ENCODE data around the gene GIPC1.
"Not testable (repeated sequence)": the region's sequence is repeated elsewhere in the genome, so short reads cannot be mapped to it uniquely, and the experiment has no call there.

Gene GIPC1

DNA sequence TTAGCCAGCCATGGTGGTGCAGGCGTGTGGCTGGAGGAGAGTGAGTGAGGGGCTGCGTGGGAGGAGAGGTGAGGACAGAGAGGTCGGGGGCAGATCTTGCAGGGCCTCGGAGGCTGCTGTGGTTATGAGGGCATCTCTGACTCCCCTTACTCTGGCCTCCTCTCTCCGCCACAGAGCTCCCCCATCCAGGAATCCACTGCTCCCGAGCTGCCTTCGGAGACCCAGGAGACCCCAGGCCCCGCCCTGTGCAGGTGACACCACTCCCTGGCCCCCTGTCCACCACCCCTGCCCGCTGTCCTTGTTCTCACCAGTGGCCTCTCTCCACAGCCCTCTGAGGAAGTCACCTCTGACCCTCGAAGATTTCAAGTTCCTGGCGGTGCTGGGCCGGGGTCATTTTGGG is 28.5 kb downstream of the GIPC1 start:
- no peaks in the 10 kb centered on the region for H3K36me3 ChIP-seq (ENCODE audit: control insufficient read depth, insufficient read depth, low read length)
- no CpG with 5 or more reads among the region's 12 CpGs for WGBS (ENCODE audit: extremely low coverage, insufficient coverage, low lambda C conversion rate)
- H3K4me1 ChIP-seq (ENCODE audit: control insufficient read depth, low read depth, low read length) = no peaks in the 10 kb centered on the region
- H3K27ac ChIP-seq (ENCODE audit: low read depth, low read length) = no peak overlapping the region
- H3K4ac ChIP-seq (ENCODE audit: low read depth, low read length) = no peak overlapping the region
- no peaks in the 10 kb centered on the region for H3K27me3 ChIP-seq (ENCODE audit: insufficient read depth, low read length, poor library complexity)
- H3K79me2 ChIP-seq (ENCODE audit: control insufficient read depth, insufficient read depth, low read length) = no peaks in the 10 kb centered on the region
- H3K23ac ChIP-seq (ENCODE audit: low read length) = no peak overlapping the region
- no peak overlapping the region for H3K4me3 ChIP-seq (ENCODE audit: low read length)
- H2BK15ac ChIP-seq (replicated peaks; ENCODE audit: low read depth) = no peak overlapping the region
- no peak overlapping the region for H3K9ac ChIP-seq (ENCODE audit: low read length)
- H2AK5ac ChIP-seq (ENCODE audit: low read length) = no peak overlapping the region
- no peak for DNase-seq
- no peak overlapping the region for H2BK5ac ChIP-seq (ENCODE audit: low read length)
- H3K4me2 ChIP-seq (ENCODE audit: low read length) = no peak overlapping the region
- H3K18ac ChIP-seq (ENCODE audit: low read length) = no peak overlapping the region
- no peaks in the 10 kb centered on the region for H3K79me1 ChIP-seq (ENCODE audit: low read length)
- H2BK120ac ChIP-seq (ENCODE audit: low read depth, low read length) = no peak overlapping the region
- no peak overlapping the region for H3K56ac ChIP-seq (ENCODE audit: low read length)
- no peak overlapping the region for H4K8ac ChIP-seq (ENCODE audit: low read depth, low read length)
- no peak overlapping the region for H4K5ac ChIP-seq (ENCODE audit: low read length)

DNA sequence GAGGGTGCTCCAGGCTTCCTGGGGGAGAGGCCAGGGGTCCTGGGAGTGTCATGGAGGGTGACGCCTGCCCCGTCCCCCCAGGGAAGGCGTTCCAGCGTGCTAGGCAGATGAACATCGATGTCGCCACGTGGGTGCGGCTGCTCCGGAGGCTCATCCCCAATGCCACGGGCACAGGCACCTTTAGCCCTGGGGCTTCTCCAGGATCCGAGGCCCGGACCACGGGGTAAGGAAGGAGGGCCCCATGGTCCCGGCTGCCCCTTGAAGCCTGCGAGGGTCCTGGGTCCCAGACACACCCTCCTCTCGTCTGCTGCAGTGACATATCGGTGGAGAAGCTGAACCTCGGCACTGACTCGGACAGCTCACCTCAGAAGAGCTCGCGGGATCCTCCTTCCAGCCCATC is 32.2 kb downstream of the GIPC1 start:
- Histone ChIP-seq H3K4me3 (ENCODE audit: low read length) (no peak overlapping the region), H2AK5ac (ENCODE audit: low read length) (no peak overlapping the region), H3K9ac (ENCODE audit: low read length) (no peak overlapping the region), H3K56ac (ENCODE audit: low read length) (no peak overlapping the region), H3K36me3 (ENCODE audit: control insufficient read depth, insufficient read depth, low read length) (no peaks in the 10 kb centered on the region), H3K23ac (ENCODE audit: low read length) (no peak overlapping the region), H3K27me3 (ENCODE audit: insufficient read depth, low read length, poor library complexity) (no peaks in the 10 kb centered on the region), H4K5ac (ENCODE audit: low read length) (no peak overlapping the region), H3K27ac (ENCODE audit: low read depth, low read length) (no peak overlapping the region), H3K79me1 (ENCODE audit: low read length) (no peaks in the 10 kb centered on the region), H2BK5ac (ENCODE audit: low read length) (no peak overlapping the region), H3K4me1 (ENCODE audit: control insufficient read depth, low read depth, low read length) (no peaks in the 10 kb centered on the region), H2BK120ac (ENCODE audit: low read depth, low read length) (no peak overlapping the region), H3K4ac (ENCODE audit: low read depth, low read length) (no peak overlapping the region), H4K8ac (ENCODE audit: low read depth, low read length) (no peak overlapping the region), H3K4me2 (ENCODE audit: low read length) (no peak overlapping the region), H2BK15ac (replicated peaks; ENCODE audit: low read depth) (no peak overlapping the region), H3K79me2 (ENCODE audit: control insufficient read depth, insufficient read depth, low read length) (no peaks in the 10 kb centered on the region), H3K18ac (ENCODE audit: low read length) (no peak overlapping the region)
- no peak for DNase-seq
- WGBS (ENCODE audit: extremely low coverage, insufficient coverage, low lambda C conversion rate) = no CpG with 5 or more reads among the region's 21 CpGs

DNA sequence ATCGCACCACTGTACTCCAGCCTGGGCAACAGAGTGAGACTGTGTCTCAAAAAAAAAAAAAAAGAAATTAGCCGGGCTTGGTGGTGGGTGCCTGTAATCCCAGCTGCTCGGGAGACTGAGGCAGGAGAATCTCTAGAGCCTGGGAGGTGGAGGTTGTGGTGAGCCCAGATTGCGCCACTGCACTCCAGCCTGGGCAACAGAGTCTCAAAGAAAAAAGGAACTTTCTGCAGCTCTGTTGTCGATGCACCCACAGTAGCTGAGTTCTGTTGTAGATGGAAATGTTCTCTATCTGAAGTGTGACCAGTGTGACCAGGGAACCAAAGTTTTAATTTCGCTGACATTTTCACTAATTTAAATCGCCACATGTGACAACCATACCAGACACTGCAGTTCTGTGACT is 33.5 kb downstream of the GIPC1 start:
- not testable (repeated sequence) for H3K56ac ChIP-seq (ENCODE audit: low read length); H3K79me1 ChIP-seq (ENCODE audit: low read length); H3K4me1 ChIP-seq (ENCODE audit: control insufficient read depth, low read depth, low read length); H3K23ac ChIP-seq (ENCODE audit: low read length); H4K8ac ChIP-seq (ENCODE audit: low read depth, low read length); H4K5ac ChIP-seq (ENCODE audit: low read length); H2BK120ac ChIP-seq (ENCODE audit: low read depth, low read length); H3K4ac ChIP-seq (ENCODE audit: low read depth, low read length); H3K27me3 ChIP-seq (ENCODE audit: insufficient read depth, low read length, poor library complexity); DNase-seq; H3K27ac ChIP-seq (ENCODE audit: low read depth, low read length); H3K36me3 ChIP-seq (ENCODE audit: control insufficient read depth, insufficient read depth, low read length); H2BK15ac ChIP-seq (replicated peaks; ENCODE audit: low read depth); H3K9ac ChIP-seq (ENCODE audit: low read length); H3K18ac ChIP-seq (ENCODE audit: low read length); H3K4me2 ChIP-seq (ENCODE audit: low read length); H2BK5ac ChIP-seq (ENCODE audit: low read length); H3K79me2 ChIP-seq (ENCODE audit: control insufficient read depth, insufficient read depth, low read length); H3K4me3 ChIP-seq (ENCODE audit: low read length); H2AK5ac ChIP-seq (ENCODE audit: low read length)
- WGBS (ENCODE audit: extremely low coverage, insufficient coverage, low lambda C conversion rate) = no CpG with 5 or more reads among the region's 7 CpGs

DNA sequence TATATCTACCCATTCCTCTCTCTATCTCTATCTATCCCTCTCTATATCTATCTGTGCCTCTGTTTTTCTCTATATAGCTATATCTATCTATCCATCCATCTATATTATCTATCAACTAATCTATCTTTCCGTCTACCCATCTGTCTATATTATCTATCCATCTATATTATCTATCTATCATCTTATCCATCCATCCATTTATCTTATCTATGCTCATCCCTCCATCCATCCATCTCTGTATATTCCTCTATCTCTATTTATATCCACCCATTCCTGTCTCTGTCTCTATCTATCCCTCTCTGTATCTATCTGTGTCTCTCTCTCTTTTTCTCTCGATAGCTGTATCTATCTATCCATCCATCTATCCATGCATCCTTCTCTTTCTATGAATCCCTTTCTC is 35.0 kb downstream of the GIPC1 start:
- no peaks in the 10 kb centered on the region for H3K36me3 ChIP-seq (ENCODE audit: control insufficient read depth, insufficient read depth, low read length)
- no peak overlapping the region for H3K56ac ChIP-seq (ENCODE audit: low read length)
- no peak overlapping the region for H2BK5ac ChIP-seq (ENCODE audit: low read length)
- no peak for DNase-seq
- WGBS (ENCODE audit: extremely low coverage, insufficient coverage, low lambda C conversion rate) = 100% methylated on average over 1 of the region's 2 CpGs
- no peak overlapping the region for H4K5ac ChIP-seq (ENCODE audit: low read length)
- no peak overlapping the region for H4K8ac ChIP-seq (ENCODE audit: low read depth, low read length)
- no peak overlapping the region for H2BK120ac ChIP-seq (ENCODE audit: low read depth, low read length)
- H2BK15ac ChIP-seq (replicated peaks; ENCODE audit: low read depth) = no peak overlapping the region
- no peak overlapping the region for H3K18ac ChIP-seq (ENCODE audit: low read length)
- no peak overlapping the region for H3K4me3 ChIP-seq (ENCODE audit: low read length)
- no peak overlapping the region for H3K4ac ChIP-seq (ENCODE audit: low read depth, low read length)
- H3K79me1 ChIP-seq (ENCODE audit: low read length) = no peaks in the 10 kb centered on the region
- no peaks in the 10 kb centered on the region for H3K4me1 ChIP-seq (ENCODE audit: control insufficient read depth, low read depth, low read length)
- H3K23ac ChIP-seq (ENCODE audit: low read length) = no peak overlapping the region
- H3K4me2 ChIP-seq (ENCODE audit: low read length) = no peak overlapping the region
- H2AK5ac ChIP-seq (ENCODE audit: low read length) = no peak overlapping the region
- no peaks in the 10 kb centered on the region for H3K27me3 ChIP-seq (ENCODE audit: insufficient read depth, low read length, poor library complexity)
- no peak overlapping the region for H3K27ac ChIP-seq (ENCODE audit: low read depth, low read length)
- H3K79me2 ChIP-seq (ENCODE audit: control insufficient read depth, insufficient read depth, low read length) = no peaks in the 10 kb centered on the region
- no peak overlapping the region for H3K9ac ChIP-seq (ENCODE audit: low read length)

DNA sequence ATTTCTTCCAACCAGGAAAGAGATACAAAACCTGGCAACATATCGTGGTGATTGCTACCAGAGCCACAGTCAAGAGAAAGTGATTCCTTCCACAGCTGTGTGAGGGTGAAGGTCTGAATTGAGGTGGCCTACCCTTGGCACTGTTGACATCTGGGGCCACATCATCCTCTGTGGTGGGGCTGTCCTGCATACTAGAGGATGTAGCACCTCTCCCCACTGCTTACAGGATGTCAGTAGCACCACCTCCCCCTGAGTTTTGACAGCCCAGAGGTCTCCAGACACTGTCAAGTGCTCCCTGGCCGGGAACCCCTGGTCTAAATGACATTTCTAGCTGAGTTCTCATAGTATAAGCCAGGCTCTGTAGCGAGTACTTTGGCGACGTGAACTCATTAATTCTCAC is 36.2 kb downstream of the GIPC1 start:
- Histone ChIP-seq H3K4me2 (ENCODE audit: low read length) (no peak overlapping the region), H3K79me1 (ENCODE audit: low read length) (no peaks in the 10 kb centered on the region), H3K4me3 (ENCODE audit: low read length) (no peak overlapping the region), H3K79me2 (ENCODE audit: control insufficient read depth, insufficient read depth, low read length) (no peaks in the 10 kb centered on the region), H3K18ac (ENCODE audit: low read length) (no peak overlapping the region), H2BK15ac (replicated peaks; ENCODE audit: low read depth) (no peak overlapping the region), H2BK120ac (ENCODE audit: low read depth, low read length) (no peak overlapping the region), H3K23ac (ENCODE audit: low read length) (no peak overlapping the region), H4K5ac (ENCODE audit: low read length) (no peak overlapping the region), H3K4ac (ENCODE audit: low read depth, low read length) (no peak overlapping the region), H2AK5ac (ENCODE audit: low read length) (no peak overlapping the region), H3K36me3 (ENCODE audit: control insufficient read depth, insufficient read depth, low read length) (no peaks in the 10 kb centered on the region), H3K56ac (ENCODE audit: low read length) (no peak overlapping the region), H3K27ac (ENCODE audit: low read depth, low read length) (no peak overlapping the region), H4K8ac (ENCODE audit: low read depth, low read length) (no peak overlapping the region), H3K9ac (ENCODE audit: low read length) (no peak overlapping the region), H3K27me3 (ENCODE audit: insufficient read depth, low read length, poor library complexity) (no peaks in the 10 kb centered on the region), H3K4me1 (ENCODE audit: control insufficient read depth, low read depth, low read length) (no peaks in the 10 kb centered on the region), H2BK5ac (ENCODE audit: low read length) (no peak overlapping the region)
- WGBS (ENCODE audit: extremely low coverage, insufficient coverage, low lambda C conversion rate) = no CpG with 5 or more reads among the region's 5 CpGs
- no peak for DNase-seq

DNA sequence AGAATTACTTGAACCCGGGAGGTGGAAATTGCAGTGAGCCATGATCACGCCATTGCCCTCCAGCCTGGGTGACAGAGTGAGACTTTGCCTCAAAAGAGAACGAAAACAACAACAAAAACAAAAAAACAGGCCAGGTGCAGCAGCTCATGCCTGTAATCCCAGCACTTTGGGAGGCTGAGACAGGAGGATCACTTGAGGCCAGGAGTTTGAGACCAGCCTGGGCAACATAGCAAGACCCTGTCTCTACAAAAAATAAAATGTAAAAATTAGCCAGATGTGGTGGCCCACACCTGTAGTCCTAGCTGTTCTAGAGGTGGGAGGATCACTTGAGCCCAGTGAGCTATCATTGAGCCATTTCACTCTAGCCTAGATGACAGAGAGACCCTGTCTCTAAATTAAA is 43.6 kb downstream of the GIPC1 start:
- not testable (repeated sequence) for H3K4ac ChIP-seq (ENCODE audit: low read depth, low read length); H3K36me3 ChIP-seq (ENCODE audit: control insufficient read depth, insufficient read depth, low read length); H3K27me3 ChIP-seq (ENCODE audit: insufficient read depth, low read length, poor library complexity); H3K27ac ChIP-seq (ENCODE audit: low read depth, low read length); H2BK15ac ChIP-seq (replicated peaks; ENCODE audit: low read depth); H3K79me1 ChIP-seq (ENCODE audit: low read length); H2BK120ac ChIP-seq (ENCODE audit: low read depth, low read length); H3K4me3 ChIP-seq (ENCODE audit: low read length); H3K18ac ChIP-seq (ENCODE audit: low read length); H3K9ac ChIP-seq (ENCODE audit: low read length); H3K4me1 ChIP-seq (ENCODE audit: control insufficient read depth, low read depth, low read length); H2AK5ac ChIP-seq (ENCODE audit: low read length); H2BK5ac ChIP-seq (ENCODE audit: low read length); H3K79me2 ChIP-seq (ENCODE audit: control insufficient read depth, insufficient read depth, low read length); H3K4me2 ChIP-seq (ENCODE audit: low read length); H3K56ac ChIP-seq (ENCODE audit: low read length); DNase-seq; H4K8ac ChIP-seq (ENCODE audit: low read depth, low read length); H3K23ac ChIP-seq (ENCODE audit: low read length); H4K5ac ChIP-seq (ENCODE audit: low read length)
- WGBS (ENCODE audit: extremely low coverage, insufficient coverage, low lambda C conversion rate) = no CpG with 5 or more reads among the region's 3 CpGs

All from mesendoderm (in vitro differentiated cells).